ENCODE data around the gene EID2B. TPM values are rescaled to one million over a fixed set of nuclear protein-coding genes. Genes with fewer than 3 reads are reported as not detected.
A peak's percentile ranks its signal among the peaks of the same experiment; 100 is the strongest.

The EID2B gene
- total and polyA plus RNA-seq, 2 of the 8 experiments (the other 6 are each of a cell fraction or from before 2014, with no cell fraction given), result 2.1 to 2.4 TPM

- Histone ChIP-seq H4K8ac (ENCODE audit: extremely low read depth, insufficient read depth, low read length) (no peak overlapping the region), H4K91ac (replicated peaks; ENCODE audit: insufficient read length, low read length) (no peak overlapping the region), H2BK120ac (replicated peaks; ENCODE audit: low read depth, low read length) (no peak overlapping the region), H3K27ac (ENCODE audit: low read depth, low read length) (no peak overlapping the region), H4K20me1 (replicated peaks in 1 of 2; ENCODE audit: control insufficient read depth in 1 of 2, insufficient read depth in 2 of 2, low read length in 2 of 2) (no peaks in the 10 kb centered on the region), H3K4me1 (replicated peaks in 1 of 4; ENCODE audit: control insufficient read depth in 3 of 4, insufficient read depth in 4 of 4, low read length in 3 of 4) (peaks cover 4 to 6% (median 5%) of the 10 kb centered on the region in 4 experiments; a peak in 5 of 7 replicates), H2BK15ac (ENCODE audit: low read length) (no peak overlapping the region), H3K36me3 (ENCODE audit: control insufficient read depth in 2 of 4, insufficient read depth in 4 of 4, low read length in 3 of 4) (no peaks in the 10 kb centered on the region), H3K14ac (ENCODE audit: insufficient read length) (no peak overlapping the region), H2BK5ac (ENCODE audit: low read depth, low read length) (no peak overlapping the region), H3K4me3 (ENCODE audit: extremely low read depth in 1 of 4, insufficient read depth in 2 of 4, low read depth in 3 of 4, low read length in 4 of 4) (peak overlapping the region in 1 of 4 experiments; percentile 85; a peak in 2 of 8 replicates), H3K56ac (replicated peaks; ENCODE audit: insufficient read length, low read depth, low read length) (no peak overlapping the region), H3K23ac (ENCODE audit: insufficient read length) (no peak overlapping the region), H3K27me3 (replicated peaks in 1 of 4; ENCODE audit: control insufficient read depth in 3 of 4, extremely low read depth in 1 of 4, insufficient read depth in 3 of 4, low read length in 3 of 4) (peaks cover 17 to 67% (median 59%) of the 10 kb centered on the region in 4 experiments), H2AK5ac (ENCODE audit: low read depth, low read length) (no peak overlapping the region), H2BK12ac (ENCODE audit: low read depth, low read length) (no peak overlapping the region), H3K18ac (ENCODE audit: extremely low read depth, low read length) (no peak overlapping the region), H2AFZ (ENCODE audit: low read length) (no peak overlapping the region), H3K79me2 (ENCODE audit: control insufficient read depth in 1 of 2, insufficient read depth in 2 of 2, low read length in 2 of 2) (no peaks in the 10 kb centered on the region), H2BK20ac (ENCODE audit: low read length) (no peak overlapping the region), H4K5ac (ENCODE audit: insufficient read length, low read depth, low read length) (no peak overlapping the region), H3K9me3 (ENCODE audit: insufficient read depth in 2 of 2, low read depth in 1 of 2, low read length in 1 of 2) (peaks cover 0 to 8% of the 10 kb centered on the region in 2 experiments; a peak in 3 of 4 replicates), H3K4me2 (ENCODE audit: insufficient read depth in 1 of 2, low read depth in 2 of 2, low read length in 2 of 2) (peak overlapping the region in 1 of 2 experiments; percentile 87; a peak in 1 of 4 replicates), H3K9ac (replicated peaks in 1 of 4; ENCODE audit: extremely low read depth in 1 of 4, low read depth in 3 of 4, low read length in 3 of 4) (no peak overlapping the region), H3K79me1 (ENCODE audit: low read depth, low read length) (no peaks in the 10 kb centered on the region), H3K23me2 (ENCODE audit: low read depth, low read length) (peaks cover 15% of the 10 kb centered on the region), H3K4ac (replicated peaks; ENCODE audit: insufficient read length, low read depth, low read length) (no peak overlapping the region)
- DNase-seq (ENCODE audit: low read depth in 1 of 2, low spot score in 2 of 2), result no peak
- FAIRE-seq, result no peak
- POLR2A ChIA-PET (ENCODE audit: partially characterized antibody), result interaction anchor here (1.2 to 11.1 kb wide), 4 partner anchors 16 to 64 kb away, joined by 4 to 96 read pairs (median 6); partner anchors contain the start of genes RPS16 and TIMM50
- CTCF ChIA-PET (ENCODE audit: partially characterized antibody), result interaction anchor here (1.1 to 6.5 kb wide), 7 partner anchors 14 to 174 kb away, joined by 4 to 47 read pairs (median 5); partner anchors contain the start of gene EID2B
- WGBS, 2 experiments (ENCODE audit: extremely low coverage in 1 of 2, insufficient coverage in 1 of 2, insufficient read length in 1 of 2, insufficient replicate concordance in 2 of 2, low coverage in 1 of 2, low lambda C conversion rate in 2 of 2, missing lambda C conversion rate in 1 of 2), result 85% methylated on average over 7 of the region's 8 CpGs; no CpG with 5 or more reads in 1 of the 2 experiments
- TF ChIP-seq EZH2 (IDR thresholded peaks at IDR 0.05; ENCODE audit: low read depth, low read length, severe bottlenecking), result no peak
- TF ChIP-seq RNF2 (IDR thresholded peaks at IDR 0.05; ENCODE audit: borderline replicate concordance, low read depth, low read length, missing control alignments, poor library complexity, severe bottlenecking), result no peak
- TF ChIP-seq GTF2F1 (IDR thresholded peaks at IDR 0.05; ENCODE audit: borderline replicate concordance, low read depth, low read length), result no peak
- TF ChIP-seq CEBPB (IDR thresholded peaks at IDR 0.05; ENCODE audit: low read depth, low read length), result no peak
- TF ChIP-seq YY1 (IDR thresholded peaks at IDR 0.05; ENCODE audit: low read depth, low read length), result no peak
Measured at GRCh38 chr19:39499932-39500331, 32.7 kb downstream of the EID2B start.
